ENCODE results near the gene ATF1.

ATF1 gene

GRCh38 chr12:50763639-50764285 is at the start of gene ATF1:
TSS of gene ATF1 (plus strand) at chr12:50764101. CDS start at chr12:50780146, 16,045 bp downstream.
- peak; percentile 92 for DNase-seq (ENCODE audit: low spot score)

DNA sequence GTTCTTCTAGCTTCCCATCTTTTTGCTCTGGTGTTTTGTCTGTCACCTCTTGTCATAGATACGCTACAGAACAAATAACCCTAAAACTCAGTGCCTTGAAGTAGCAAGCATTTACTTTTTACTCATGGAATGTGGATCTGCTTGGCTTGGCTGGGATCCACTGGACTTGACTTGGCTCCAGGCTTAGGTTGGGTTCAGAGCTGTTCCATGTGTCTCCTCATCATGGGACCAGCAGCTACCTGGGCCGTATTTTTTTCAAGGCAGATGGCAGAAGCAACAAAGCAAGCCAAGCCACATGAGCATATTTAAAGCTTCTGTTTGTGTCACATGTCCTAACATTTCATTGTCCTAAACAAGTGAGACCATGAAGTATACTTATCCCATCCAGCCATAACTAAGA is 48.7 kb upstream of the ATF1 start:
- DNase-seq (ENCODE audit: low spot score) = no peak

GRCh38 chr12:50718760-50719159 is 45.1 kb upstream of the ATF1 start:
- DNase-seq (ENCODE audit: low spot score) = no peak

DNA sequence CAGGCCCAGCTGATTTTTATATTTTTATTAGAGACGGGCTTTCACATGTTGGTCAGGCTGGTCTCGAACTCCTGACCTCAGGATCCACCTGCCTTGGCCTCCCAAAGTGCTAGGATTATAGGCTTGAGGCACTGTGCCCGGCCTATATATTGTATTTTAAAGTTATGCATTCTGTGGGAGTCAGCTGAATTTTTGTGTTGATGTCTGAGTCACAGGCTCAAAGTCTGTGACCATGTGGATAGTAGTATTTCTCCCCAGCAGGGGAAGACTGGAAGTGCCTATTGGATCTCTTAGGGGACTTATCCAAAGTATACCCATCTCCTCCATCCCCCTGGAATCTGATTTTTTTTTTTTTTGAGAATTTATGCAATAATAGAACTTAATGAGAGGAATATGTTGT is 43.8 kb upstream of the ATF1 start:
- DNase-seq (ENCODE audit: low spot score) = no peak

DNA sequence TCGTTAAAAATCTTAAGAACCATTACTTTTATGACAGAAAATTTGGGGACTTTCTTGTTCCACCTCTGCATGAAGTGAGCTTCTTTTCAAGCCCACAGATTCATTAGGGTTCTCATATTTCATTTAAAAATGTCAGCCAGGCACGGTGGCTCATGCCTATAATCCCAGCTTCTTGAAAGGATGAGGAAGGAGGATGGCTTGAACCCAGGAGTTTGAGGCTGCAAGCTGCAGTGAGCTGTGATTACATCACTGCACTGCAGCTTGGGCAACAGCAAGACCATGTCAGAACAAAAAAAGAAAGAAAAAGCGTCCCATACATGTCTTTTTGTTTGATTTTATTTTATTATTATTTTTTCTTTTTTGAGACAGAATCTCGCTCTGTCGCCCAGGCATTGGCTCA is 43.4 kb upstream of the ATF1 start:
- no peak for DNase-seq (ENCODE audit: low spot score)

- DNase-seq (ENCODE audit: low spot score) = no peak
These were observed 40.0 kb upstream of the ATF1 start for GRCh38 chr12:50723865-50724264.

DNA sequence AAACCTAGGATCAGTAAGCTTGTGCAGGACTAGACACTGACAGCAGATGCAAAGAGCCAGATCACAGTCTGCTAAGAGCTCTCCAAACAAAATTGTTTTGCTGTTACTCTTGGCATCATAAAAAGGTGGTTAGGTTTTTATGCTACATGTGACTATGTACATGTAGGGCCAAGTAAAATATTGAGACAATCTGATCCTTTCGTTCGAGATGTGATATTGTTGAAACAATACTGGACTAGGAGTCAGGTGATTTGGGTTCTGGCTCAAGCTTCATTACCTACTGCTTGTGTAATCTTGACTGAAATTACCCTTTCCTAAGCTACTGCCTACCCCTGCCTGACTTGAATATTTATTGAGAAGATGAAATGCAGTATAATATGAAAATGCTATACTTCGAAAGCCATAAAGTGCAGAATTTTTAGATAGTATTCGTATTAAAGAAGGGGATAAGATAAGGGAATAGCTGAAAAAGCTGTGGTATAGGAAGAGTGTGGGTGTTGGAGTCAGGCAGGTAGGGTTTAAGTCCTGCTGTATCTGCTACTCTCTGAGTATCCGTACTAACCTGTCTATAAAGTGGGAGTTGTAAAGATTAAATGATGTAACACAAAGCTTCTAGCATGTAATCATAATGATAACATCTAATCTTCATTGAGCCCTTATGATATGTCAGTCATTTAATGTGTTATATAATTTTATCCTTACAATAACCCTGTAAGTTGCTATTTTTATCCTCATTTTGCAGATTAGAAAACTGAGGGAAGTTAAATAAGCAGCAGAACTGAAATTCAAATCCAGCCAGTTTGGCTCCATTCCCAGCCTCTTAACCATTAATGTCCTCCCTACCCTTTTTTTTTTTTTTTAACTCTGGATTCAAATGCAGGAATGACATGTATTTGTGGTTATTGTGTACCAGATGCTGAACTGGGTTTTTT is 38.6 kb upstream of the ATF1 start:
- no peak for DNase-seq (ENCODE audit: low spot score)

GRCh38 chr12:50727466-50727865 is 36.4 kb upstream of the ATF1 start:
- no peak for DNase-seq (ENCODE audit: low spot score)

GRCh38 chr12:50728417-50728816 is 35.5 kb upstream of the ATF1 start:
- no peak for DNase-seq (ENCODE audit: low spot score)

DNA sequence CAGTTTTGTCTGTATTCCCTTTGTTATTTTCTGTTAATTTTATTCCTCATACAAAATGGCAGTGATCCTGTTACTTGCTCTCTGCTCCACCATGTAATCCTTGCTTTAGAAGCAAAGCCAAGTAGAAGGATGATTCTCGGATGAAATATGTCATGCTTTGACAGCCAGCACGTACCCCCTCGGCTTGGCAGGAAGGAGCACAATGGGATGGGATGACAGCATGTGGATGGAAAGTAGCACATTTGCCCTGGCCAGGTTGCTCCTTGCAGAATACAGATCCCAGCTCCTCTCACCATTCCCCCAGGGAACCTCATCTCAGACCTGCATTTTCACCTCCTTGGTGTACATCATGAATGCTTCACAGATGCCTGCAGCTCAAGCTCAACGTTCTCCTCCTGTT is 35.1 kb upstream of the ATF1 start:
- DNase-seq (ENCODE audit: low spot score) = no peak

- DNase-seq (ENCODE audit: low spot score) = no peak
These were observed 31.3 kb upstream of the ATF1 start for GRCh38 chr12:50732591-50732990.

DNA sequence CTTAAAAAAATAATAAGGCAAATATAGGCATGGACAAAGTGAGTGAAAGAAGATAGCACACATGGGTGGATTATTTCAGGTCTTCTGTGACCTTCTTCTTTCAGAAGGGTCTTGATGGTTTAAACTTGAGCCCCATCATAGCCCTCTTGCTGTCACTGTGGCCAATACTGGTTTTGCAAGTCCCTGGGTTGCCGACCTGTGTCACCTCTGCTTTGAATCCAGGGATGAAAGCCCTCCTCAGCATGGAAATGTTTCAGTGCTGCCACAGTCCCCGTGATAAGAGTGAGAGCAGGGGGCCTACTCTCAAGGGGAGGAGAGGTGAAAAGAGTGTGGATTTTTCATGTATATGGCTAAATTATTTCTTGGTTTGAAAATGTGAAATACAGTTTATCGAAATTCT is 30.2 kb upstream of the ATF1 start:
- DNase-seq (ENCODE audit: low spot score) = no peak

DNA sequence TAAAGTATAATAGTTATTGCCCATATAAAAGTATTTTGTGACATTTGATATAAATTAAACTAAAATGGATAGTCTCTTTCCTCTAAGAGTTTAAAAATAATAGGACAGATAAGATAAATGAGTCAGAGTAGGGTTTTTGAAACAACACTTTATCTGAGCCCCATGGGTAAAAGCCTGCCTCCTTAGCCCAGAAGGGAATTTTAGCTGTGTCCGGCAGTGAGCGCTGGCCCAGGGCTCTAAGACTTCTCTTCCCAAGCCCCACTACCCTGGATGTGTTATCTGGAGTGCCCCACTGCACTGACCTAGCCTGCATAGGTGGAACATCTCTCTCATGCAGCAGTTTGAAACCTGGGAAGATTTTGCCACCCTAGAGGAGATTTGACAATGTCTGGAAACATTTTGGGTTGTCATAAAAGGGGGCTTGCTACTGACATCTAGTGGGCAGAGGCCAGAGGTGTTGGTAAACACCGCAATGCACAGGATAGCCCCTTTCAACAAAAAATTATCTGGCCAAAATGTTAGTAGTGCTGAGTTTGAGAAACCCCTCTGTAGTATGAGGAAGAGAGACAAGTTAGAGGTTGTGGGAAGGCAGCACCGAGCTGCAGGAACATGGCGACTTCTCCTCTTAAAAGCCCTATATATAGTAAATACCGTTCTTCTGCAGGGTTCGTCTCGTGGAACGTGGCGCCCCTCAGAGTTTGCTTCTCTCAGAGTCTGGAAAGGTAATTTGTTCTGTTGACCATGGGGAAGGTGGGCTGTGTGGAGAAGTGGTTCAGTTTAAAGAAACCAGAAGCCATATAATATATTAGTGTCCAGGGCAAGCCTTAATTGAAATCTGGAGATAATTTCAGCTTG is 29.3 kb upstream of the ATF1 start:
- DNase-seq (ENCODE audit: low spot score) = peak; percentile 49

- no peak for DNase-seq (ENCODE audit: low spot score)
These were observed 24.3 kb upstream of the ATF1 start for GRCh38 chr12:50739611-50740010.

DNA sequence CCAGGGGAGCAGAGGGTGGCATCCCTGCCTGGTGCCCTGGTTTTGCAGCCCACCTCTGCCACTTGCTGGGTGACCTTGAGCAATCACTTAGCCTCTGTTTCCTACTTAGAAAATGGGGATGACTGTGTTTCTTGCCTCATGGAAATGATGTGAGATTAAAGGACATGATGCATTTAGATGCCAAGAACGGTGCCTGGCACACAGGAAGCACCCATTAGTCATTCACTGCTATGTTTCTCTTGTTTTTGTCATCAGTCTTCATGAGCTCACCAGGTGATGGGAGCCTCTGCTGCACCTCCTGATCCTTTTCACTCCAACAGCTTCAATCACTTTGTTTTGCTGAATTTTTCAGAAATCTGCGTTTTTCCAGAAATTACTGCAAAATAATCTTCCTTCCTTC is 23.6 kb upstream of the ATF1 start:
- no peak for DNase-seq (ENCODE audit: low spot score)

- no peak for DNase-seq (ENCODE audit: low spot score)
These were observed 21.1 kb upstream of the ATF1 start for GRCh38 chr12:50742776-50743175.

GRCh38 chr12:50745861-50746260 is 18.0 kb upstream of the ATF1 start:
- DNase-seq (ENCODE audit: low spot score) = no peak

- no peak for DNase-seq (ENCODE audit: low spot score)
These were observed 17.5 kb upstream of the ATF1 start for GRCh38 chr12:50746431-50746830.

DNA sequence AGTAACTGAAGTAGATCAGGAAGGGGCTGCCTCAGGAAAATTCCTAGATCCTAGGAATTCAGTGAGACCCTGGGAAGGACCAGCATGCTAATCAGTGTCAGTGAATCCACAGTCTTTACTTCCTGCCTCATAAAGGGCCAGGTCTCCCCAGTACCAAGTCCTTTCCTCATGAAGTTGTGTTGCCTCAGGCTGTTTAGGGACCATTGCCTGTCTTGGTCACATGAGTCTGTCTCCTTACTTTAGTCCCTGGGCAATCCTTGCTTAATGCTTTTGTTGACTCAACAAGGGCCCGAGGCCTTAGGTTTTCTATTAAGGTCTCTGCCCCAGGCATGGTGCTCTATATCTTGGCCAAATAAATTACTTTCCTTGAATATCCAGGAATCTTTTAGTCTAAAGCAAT is 16.1 kb upstream of the ATF1 start:
- no peak for DNase-seq (ENCODE audit: low spot score)

- DNase-seq (ENCODE audit: low spot score) = no peak
These were observed 14.4 kb upstream of the ATF1 start for GRCh38 chr12:50749459-50749882.

GRCh38 chr12:50750366-50750765 is 13.5 kb upstream of the ATF1 start:
- no peak for DNase-seq (ENCODE audit: low spot score)

- no peak for DNase-seq (ENCODE audit: low spot score)
These were observed 11.8 kb upstream of the ATF1 start for GRCh38 chr12:50751948-50752721.
